HEK293T (cell line): ENCODE data around the gene CIP2A.

Experiments
- ARNT ChIP-seq: fragments of 450-650 bp; IDR thresholded peaks from 2 replicates; pipeline ENCODE4 v1.6.1; 2017; ENCODE audit warnings: mild to moderate bottlenecking
- BHLHE40 ChIP-seq: fragments of 450-650 bp; IDR thresholded peaks from 2 replicates; pipeline ENCODE4 v1.6.1; 2016; ENCODE audit warnings: mild to moderate bottlenecking, moderate library complexity, borderline replicate concordance
- ELF4 ChIP-seq: fragments of 450-650 bp; IDR thresholded peaks from 2 replicates; pipeline ENCODE4 v1.6.1; 2017; ENCODE audit warnings: antibody characterized with exemption
- FOXA1 ChIP-seq: fragments of 450-650 bp; IDR thresholded peaks from 2 replicates; pipeline ENCODE4 v1.6.1; 2016; ENCODE audit warnings: mild to moderate bottlenecking
- FOXK2 ChIP-seq: fragments of 450-650 bp; IDR thresholded peaks from 2 replicates; pipeline ENCODE4 v1.6.1; 2016; ENCODE audit warnings: mild to moderate bottlenecking
- FOXM1 ChIP-seq: fragments of 450-650 bp; IDR thresholded peaks from 2 replicates; pipeline ENCODE4 v1.6.1; 2017; ENCODE audit warnings: mild to moderate bottlenecking, borderline replicate concordance
- LEF1 ChIP-seq: fragments of 450-650 bp; IDR thresholded peaks from 2 replicates; pipeline ENCODE4 v1.6.1; 2017; ENCODE audit warnings: mild to moderate bottlenecking, borderline replicate concordance
- NFRKB ChIP-seq: fragments of 450-650 bp; IDR thresholded peaks from 2 replicates; pipeline ENCODE4 v1.6.1; 2016; ENCODE audit warnings: mild to moderate bottlenecking, moderate library complexity
- SP1 ChIP-seq: fragments of 450-650 bp; IDR thresholded peaks from 2 replicates; pipeline ENCODE4 v1.6.1; 2017
- TARDBP ChIP-seq: fragments of 450-650 bp; IDR thresholded peaks from 2 replicates; pipeline ENCODE4 v1.6.1; 2016
- ZNF384 ChIP-seq: fragments of 450-650 bp; IDR thresholded peaks from 2 replicates; pipeline ENCODE4 v1.6.1; 2016
- TF ChIP-seq, protein P1 (sequence below): fragments of 450-650 bp; IDR thresholded peaks from 2 replicates; pipeline ENCODE4 v1.6.1; 2016

- no peak for TF ChIP-seq NFRKB
- no peak for TF ChIP-seq BHLHE40
- no peak for TF ChIP-seq FOXM1
- TF ChIP-seq ARNT, result no peak
- TF ChIP-seq TARDBP, result no peak
- TF ChIP-seq SP1, result no peak
- TF ChIP-seq ZNF384, result no peak
- TF ChIP-seq FOXK2, result no peak
- TF ChIP-seq LEF1, result no peak
- no peak for TF ChIP-seq ELF4
- TF ChIP-seq FOXA1, result no peak
- TF ChIP-seq, protein P1, sequence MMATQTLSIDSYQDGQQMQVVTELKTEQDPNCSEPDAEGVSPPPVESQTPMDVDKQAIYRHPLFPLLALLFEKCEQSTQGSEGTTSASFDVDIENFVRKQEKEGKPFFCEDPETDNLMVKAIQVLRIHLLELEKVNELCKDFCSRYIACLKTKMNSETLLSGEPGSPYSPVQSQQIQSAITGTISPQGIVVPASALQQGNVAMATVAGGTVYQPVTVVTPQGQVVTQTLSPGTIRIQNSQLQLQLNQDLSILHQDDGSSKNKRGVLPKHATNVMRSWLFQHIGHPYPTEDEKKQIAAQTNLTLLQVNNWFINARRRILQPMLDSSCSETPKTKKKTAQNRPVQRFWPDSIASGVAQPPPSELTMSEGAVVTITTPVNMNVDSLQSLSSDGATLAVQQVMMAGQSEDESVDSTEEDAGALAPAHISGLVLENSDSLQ, result no peak
These were observed 9.1 kb upstream of the CIP2A start for GRCh38 chr3:108598375-108598774.
